ENCODE measurements around the gene G0S2.

Gene G0S2

GRCh38 chr1:209705033-209705598, 29.9 kb downstream of the G0S2 start:
- Histone ChIP-seq H3K27me3 (ENCODE audit: insufficient read depth, low read length) (no peaks in the 10 kb centered on the region), H3K4me1 (ENCODE audit: control insufficient read depth, insufficient read depth, low read length, unreplicated experiment) (peaks cover 19% of the 10 kb centered on the region), H3K27ac (ENCODE audit: low read depth, low read length) (no peak overlapping the region), H3K4me3 (ENCODE audit: low read depth, low read length) (no peak overlapping the region), H2AFZ (ENCODE audit: low read length, unreplicated experiment) (no peak overlapping the region), H3K79me2 (ENCODE audit: control insufficient read depth, insufficient read depth, low read length, unreplicated experiment) (no peaks in the 10 kb centered on the region), H3K36me3 (ENCODE audit: insufficient read depth, low read length) (no peaks in the 10 kb centered on the region)

DNA sequence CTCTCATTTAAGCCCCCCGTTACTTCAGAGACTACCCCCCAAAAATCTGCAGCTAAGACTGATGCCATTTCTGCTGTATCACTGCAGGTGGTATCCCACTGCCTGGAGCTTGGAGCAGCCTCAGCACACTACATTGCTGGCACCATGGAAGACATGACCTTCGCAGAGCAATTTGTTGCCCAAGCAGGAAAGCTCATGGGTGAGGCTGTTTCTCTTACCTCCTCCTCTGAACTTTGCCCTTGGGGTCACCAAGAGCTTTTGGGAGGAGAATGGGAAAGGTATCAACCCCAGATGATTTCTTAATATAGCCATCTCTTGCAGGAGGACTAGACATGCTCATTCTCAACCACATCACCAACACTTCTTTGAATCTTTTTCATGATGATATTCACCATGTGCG, 31.4 kb downstream of the G0S2 start:
- no peak overlapping the region for H3K27ac ChIP-seq (ENCODE audit: low read depth, low read length)
- H3K4me1 ChIP-seq (ENCODE audit: control insufficient read depth, insufficient read depth, low read length, unreplicated experiment), result peaks cover 19% of the 10 kb centered on the region
- no peaks in the 10 kb centered on the region for H3K27me3 ChIP-seq (ENCODE audit: insufficient read depth, low read length)
- no peak overlapping the region for H2AFZ ChIP-seq (ENCODE audit: low read length, unreplicated experiment)
- no peak overlapping the region for H3K4me3 ChIP-seq (ENCODE audit: low read depth, low read length)
- no peaks in the 10 kb centered on the region for H3K79me2 ChIP-seq (ENCODE audit: control insufficient read depth, insufficient read depth, low read length, unreplicated experiment)
- no peaks in the 10 kb centered on the region for H3K36me3 ChIP-seq (ENCODE audit: insufficient read depth, low read length)

DNA sequence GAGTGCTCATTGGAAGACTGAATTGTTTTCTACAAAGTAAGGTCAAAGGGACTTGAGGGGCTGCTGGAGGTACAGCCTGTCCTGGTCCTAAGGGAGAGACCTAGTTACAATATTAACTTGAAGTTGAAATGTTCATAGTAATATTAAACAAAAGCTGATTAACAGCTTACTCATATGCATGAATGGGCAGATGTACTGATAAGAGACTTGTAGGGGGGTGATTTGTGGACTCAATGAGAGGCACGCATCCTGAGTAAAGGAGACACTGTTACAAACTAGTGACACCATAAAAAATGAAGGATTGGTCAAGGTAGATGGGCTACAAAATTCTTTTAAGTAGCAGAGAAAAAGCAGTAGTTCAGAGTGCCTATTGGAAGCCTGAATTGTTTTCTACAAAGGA, 32.1 kb downstream of the G0S2 start:
- Histone ChIP-seq H3K4me1 (ENCODE audit: control insufficient read depth, insufficient read depth, low read length, unreplicated experiment) (peaks cover 25% of the 10 kb centered on the region), H3K27ac (ENCODE audit: low read depth, low read length) (no peak overlapping the region), H3K27me3 (ENCODE audit: insufficient read depth, low read length) (no peaks in the 10 kb centered on the region), H3K79me2 (ENCODE audit: control insufficient read depth, insufficient read depth, low read length, unreplicated experiment) (no peaks in the 10 kb centered on the region), H2AFZ (ENCODE audit: low read length, unreplicated experiment) (no peak overlapping the region), H3K36me3 (ENCODE audit: insufficient read depth, low read length) (no peaks in the 10 kb centered on the region), H3K4me3 (ENCODE audit: low read depth, low read length) (no peak overlapping the region)

GRCh38 chr1:209708297-209708696, 33.1 kb downstream of the G0S2 start:
- no peak overlapping the region for H3K27ac ChIP-seq (ENCODE audit: low read depth, low read length)
- no peaks in the 10 kb centered on the region for H3K79me2 ChIP-seq (ENCODE audit: control insufficient read depth, insufficient read depth, low read length, unreplicated experiment)
- no peak overlapping the region for H3K4me3 ChIP-seq (ENCODE audit: low read depth, low read length)
- H2AFZ ChIP-seq (ENCODE audit: low read length, unreplicated experiment), result no peak overlapping the region
- H3K36me3 ChIP-seq (ENCODE audit: insufficient read depth, low read length), result no peaks in the 10 kb centered on the region
- peaks cover 34% of the 10 kb centered on the region for H3K4me1 ChIP-seq (ENCODE audit: control insufficient read depth, insufficient read depth, low read length, unreplicated experiment)
- no peaks in the 10 kb centered on the region for H3K27me3 ChIP-seq (ENCODE audit: insufficient read depth, low read length)

DNA sequence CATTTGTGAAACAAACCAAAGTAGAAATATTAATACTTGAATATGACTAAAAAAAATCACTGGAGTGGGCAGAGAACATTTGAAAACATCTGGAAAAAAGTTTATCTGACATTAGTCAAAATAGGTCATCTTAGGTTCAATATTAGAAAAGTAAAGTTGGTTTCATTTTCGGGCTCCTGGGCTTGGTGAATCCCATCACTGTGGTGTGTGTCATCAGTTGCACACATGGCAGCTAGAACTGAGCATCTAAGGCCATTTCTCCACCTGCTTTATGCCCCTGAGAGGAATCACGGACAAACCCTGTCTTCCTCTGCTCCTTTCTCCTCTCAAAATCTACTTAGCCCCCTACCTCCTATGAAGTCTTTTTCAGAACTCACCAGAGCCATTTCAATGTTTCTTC, 34.9 kb downstream of the G0S2 start:
- no peak overlapping the region for H2AFZ ChIP-seq (ENCODE audit: low read length, unreplicated experiment)
- H3K4me3 ChIP-seq (ENCODE audit: low read depth, low read length), result no peak overlapping the region
- no peak overlapping the region for H3K27ac ChIP-seq (ENCODE audit: low read depth, low read length)
- no peaks in the 10 kb centered on the region for H3K27me3 ChIP-seq (ENCODE audit: insufficient read depth, low read length)
- no peaks in the 10 kb centered on the region for H3K36me3 ChIP-seq (ENCODE audit: insufficient read depth, low read length)
- peaks cover 37% of the 10 kb centered on the region for H3K4me1 ChIP-seq (ENCODE audit: control insufficient read depth, insufficient read depth, low read length, unreplicated experiment)
- H3K79me2 ChIP-seq (ENCODE audit: control insufficient read depth, insufficient read depth, low read length, unreplicated experiment), result no peaks in the 10 kb centered on the region

- Histone ChIP-seq H3K4me1 (ENCODE audit: control insufficient read depth, insufficient read depth, low read length, unreplicated experiment) (peaks cover 35% of the 10 kb centered on the region), H3K79me2 (ENCODE audit: control insufficient read depth, insufficient read depth, low read length, unreplicated experiment) (no peaks in the 10 kb centered on the region), H3K36me3 (ENCODE audit: insufficient read depth, low read length) (no peaks in the 10 kb centered on the region), H3K27ac (ENCODE audit: low read depth, low read length) (no peak overlapping the region), H3K4me3 (ENCODE audit: low read depth, low read length) (no peak overlapping the region), H2AFZ (ENCODE audit: low read length, unreplicated experiment) (no peak overlapping the region), H3K27me3 (ENCODE audit: insufficient read depth, low read length) (no peaks in the 10 kb centered on the region)
Measured at GRCh38 chr1:209710847-209711246, 35.6 kb downstream of the G0S2 start.

DNA sequence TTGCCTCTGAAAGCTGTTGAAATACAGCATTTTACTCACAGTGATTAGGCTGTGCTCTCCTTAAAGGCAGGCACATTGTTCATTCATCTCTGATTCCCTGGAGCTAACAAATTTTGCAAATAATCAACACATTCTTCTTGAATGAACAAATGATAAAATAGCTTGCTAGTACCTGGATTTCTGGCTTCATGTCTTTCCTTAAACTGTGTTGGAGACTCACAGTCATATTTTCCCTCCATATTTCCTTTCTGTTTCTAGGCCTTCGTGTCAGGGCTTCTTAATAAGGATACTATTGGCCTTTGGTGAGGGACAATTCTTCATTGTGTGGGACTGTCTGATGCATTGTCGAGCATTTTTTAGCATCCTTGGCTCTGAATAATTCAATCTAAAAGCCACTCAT, 39.1 kb downstream of the G0S2 start:
- Histone ChIP-seq H3K27me3 (ENCODE audit: insufficient read depth, low read length) (no peaks in the 10 kb centered on the region), H2AFZ (ENCODE audit: low read length, unreplicated experiment) (no peak overlapping the region), H3K4me3 (ENCODE audit: low read depth, low read length) (no peak overlapping the region), H3K27ac (ENCODE audit: low read depth, low read length) (no peak overlapping the region), H3K36me3 (ENCODE audit: insufficient read depth, low read length) (no peaks in the 10 kb centered on the region), H3K79me2 (ENCODE audit: control insufficient read depth, insufficient read depth, low read length, unreplicated experiment) (no peaks in the 10 kb centered on the region), H3K4me1 (ENCODE audit: control insufficient read depth, insufficient read depth, low read length, unreplicated experiment) (peaks cover 24% of the 10 kb centered on the region)

DNA sequence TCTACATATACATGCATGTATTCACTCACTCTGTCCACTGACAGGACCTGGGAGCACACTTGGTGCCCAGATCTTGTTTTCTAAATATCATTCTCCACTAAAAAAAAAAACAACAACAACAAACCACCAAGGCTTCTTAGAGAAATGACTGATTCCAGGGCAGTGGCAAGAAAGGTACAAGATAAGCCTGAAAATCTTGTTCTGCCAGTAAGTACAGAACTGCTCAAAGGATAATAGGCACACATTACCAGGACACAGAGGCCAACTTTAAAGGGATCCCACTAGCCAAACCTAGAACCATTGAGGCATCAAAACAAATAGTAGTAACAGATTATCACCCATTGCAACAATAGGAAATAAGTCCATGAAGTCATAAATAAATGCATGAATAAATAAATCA, 40.1 kb downstream of the G0S2 start:
- Histone ChIP-seq H3K4me1 (ENCODE audit: control insufficient read depth, insufficient read depth, low read length, unreplicated experiment) (peaks cover 24% of the 10 kb centered on the region), H3K4me3 (ENCODE audit: low read depth, low read length) (no peak overlapping the region), H2AFZ (ENCODE audit: low read length, unreplicated experiment) (no peak overlapping the region), H3K79me2 (ENCODE audit: control insufficient read depth, insufficient read depth, low read length, unreplicated experiment) (no peaks in the 10 kb centered on the region), H3K27ac (ENCODE audit: low read depth, low read length) (no peak overlapping the region), H3K36me3 (ENCODE audit: insufficient read depth, low read length) (no peaks in the 10 kb centered on the region), H3K27me3 (ENCODE audit: insufficient read depth, low read length) (no peaks in the 10 kb centered on the region)

GRCh38 chr1:209717818-209718217, 42.6 kb downstream of the G0S2 start:
- no peak overlapping the region for H2AFZ ChIP-seq (ENCODE audit: low read length, unreplicated experiment)
- H3K4me3 ChIP-seq (ENCODE audit: low read depth, low read length), result no peak overlapping the region
- H3K27ac ChIP-seq (ENCODE audit: low read depth, low read length), result no peak overlapping the region
- no peaks in the 10 kb centered on the region for H3K36me3 ChIP-seq (ENCODE audit: insufficient read depth, low read length)
- H3K4me1 ChIP-seq (ENCODE audit: control insufficient read depth, insufficient read depth, low read length, unreplicated experiment), result peaks cover 13% of the 10 kb centered on the region
- H3K27me3 ChIP-seq (ENCODE audit: insufficient read depth, low read length), result no peaks in the 10 kb centered on the region
- H3K79me2 ChIP-seq (ENCODE audit: control insufficient read depth, insufficient read depth, low read length, unreplicated experiment), result no peaks in the 10 kb centered on the region

- Histone ChIP-seq H3K4me1 (ENCODE audit: control insufficient read depth, insufficient read depth, low read length, unreplicated experiment) (no peaks in the 10 kb centered on the region), H2AFZ (ENCODE audit: low read length, unreplicated experiment) (no peak overlapping the region), H3K4me3 (ENCODE audit: low read depth, low read length) (no peak overlapping the region), H3K27me3 (ENCODE audit: insufficient read depth, low read length) (no peaks in the 10 kb centered on the region), H3K36me3 (ENCODE audit: insufficient read depth, low read length) (no peaks in the 10 kb centered on the region), H3K79me2 (ENCODE audit: control insufficient read depth, insufficient read depth, low read length, unreplicated experiment) (no peaks in the 10 kb centered on the region), H3K27ac (ENCODE audit: low read depth, low read length) (no peak overlapping the region; the same call in 1 of the 2 replicates)
Measured at GRCh38 chr1:209720326-209720725, 45.1 kb downstream of the G0S2 start.

GRCh38 chr1:209720826-209721225, 45.6 kb downstream of the G0S2 start:
- Histone ChIP-seq H3K27me3 (ENCODE audit: insufficient read depth, low read length) (no peaks in the 10 kb centered on the region), H3K4me3 (ENCODE audit: low read depth, low read length) (no peak overlapping the region), H3K27ac (ENCODE audit: low read depth, low read length) (peak overlapping the region; percentile 5; the same call in 1 of the 2 replicates), H2AFZ (ENCODE audit: low read length, unreplicated experiment) (no peak overlapping the region), H3K36me3 (ENCODE audit: insufficient read depth, low read length) (no peaks in the 10 kb centered on the region), H3K79me2 (ENCODE audit: control insufficient read depth, insufficient read depth, low read length, unreplicated experiment) (no peaks in the 10 kb centered on the region), H3K4me1 (ENCODE audit: control insufficient read depth, insufficient read depth, low read length, unreplicated experiment) (no peaks in the 10 kb centered on the region)

Data from ACC112 (cell line).